ENCODE measurements around the gene PARD3B. TPM values are rescaled to one million over a fixed set of nuclear protein-coding genes. Genes with fewer than 3 reads are reported as not detected.
A peak's percentile ranks its signal among the peaks of the same experiment; 100 is the strongest.

PARD3B gene
- total and polyA plus RNA-seq, 2 of the 4 experiments (the other 2 are of a cell fraction), result 3.3 to 15.6 TPM

DNA sequence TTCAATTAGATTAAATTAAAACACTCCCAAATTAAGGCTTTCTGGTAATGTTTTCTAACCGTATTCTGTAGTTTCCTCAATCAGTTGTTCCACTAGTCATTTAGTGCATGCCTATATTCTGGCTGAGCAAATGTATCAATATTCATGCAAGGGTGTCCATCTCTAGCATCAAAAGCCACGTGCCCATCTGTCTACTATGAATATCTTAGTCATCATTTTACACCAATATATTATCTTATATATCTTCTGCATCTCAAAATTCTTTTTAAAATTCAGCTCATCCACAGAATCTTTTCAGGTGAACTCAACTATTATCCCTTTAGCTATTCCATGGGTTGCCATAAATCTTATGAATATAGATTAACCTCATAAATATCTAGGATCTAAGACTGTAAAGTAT, 488.2 kb downstream of the PARD3B start:
- Histone ChIP-seq H2BK120ac (ENCODE audit: low read depth, low read length) (no peak overlapping the region), H2AK9ac (replicated peaks; ENCODE audit: low read depth, low read length, poor library complexity) (no peak overlapping the region), H4K5ac (ENCODE audit: low read depth, low read length) (no peak overlapping the region), H3K9me3 (ENCODE audit: control insufficient read depth, insufficient read depth, low read length) (no peaks in the 10 kb centered on the region), H3K14ac (replicated peaks; ENCODE audit: low read depth, low read length) (no peak overlapping the region), H3K27me3 (ENCODE audit: control insufficient read depth, insufficient read depth, low read length) (no peaks in the 10 kb centered on the region), H3K9me1 (ENCODE audit: insufficient read depth, low read length) (no peaks in the 10 kb centered on the region), H2AK5ac (ENCODE audit: low read depth, low read length) (no peak overlapping the region), H3K27ac (ENCODE audit: insufficient read depth, low read length) (no peak overlapping the region), H2BK5ac (ENCODE audit: low read depth, low read length, poor library complexity, severe bottlenecking) (no peak overlapping the region), H3K56ac (ENCODE audit: extremely low read depth, insufficient read depth, low read length) (no peak overlapping the region), H2AFZ (replicated peaks; ENCODE audit: low read length, poor library complexity) (no peak overlapping the region), H3K79me1 (ENCODE audit: low read depth in 1 of 2, low read length in 2 of 2) (peaks cover 3 to 7% of the 10 kb centered on the region in 2 experiments; a peak in 2 of 4 replicates), H2BK15ac (ENCODE audit: low read depth, low read length) (no peak overlapping the region), H3K36me3 (ENCODE audit: control insufficient read depth, insufficient read depth, low read length) (no peaks in the 10 kb centered on the region), H4K8ac (ENCODE audit: low read depth in 2 of 2, low read length in 2 of 2) (no peak overlapping the region), H3K9ac (ENCODE audit: low read depth, low read length) (no peak overlapping the region), H3K23ac (ENCODE audit: low read depth, low read length) (no peak overlapping the region), H3K18ac (ENCODE audit: low read depth, low read length) (no peak overlapping the region), H3K4ac (ENCODE audit: low read depth, low read length) (no peak overlapping the region), H3K4me2 (ENCODE audit: low read depth, low read length) (no peak overlapping the region), H4K91ac (ENCODE audit: insufficient read depth, low read depth, low read length) (no peak overlapping the region), H3K4me1 (ENCODE audit: control insufficient read depth, insufficient read depth, low read length) (no peaks in the 10 kb centered on the region), H2BK20ac (ENCODE audit: low read depth, low read length) (no peak overlapping the region), H3K4me3 (ENCODE audit: insufficient read depth, low read depth, low read length) (no peak overlapping the region), H4K20me1 (ENCODE audit: insufficient read depth, low read length) (no peaks in the 10 kb centered on the region)
- ATAC-seq (ENCODE audit: low read depth) (no peak), DNase-seq (no peak)
- BruUV-seq (replicated peaks), result no TSS peak
- CTCF ChIA-PET, result interaction anchor here (1.0 kb wide), 1 partner anchor 18 kb away, joined by 3 read pairs; no protein-coding TSS in a partner anchor
- POLR2A ChIA-PET (ENCODE audit: unreplicated experiment), result interaction anchor here (0.6 kb wide), 1 partner anchor 15 kb away, joined by 3 read pairs; no protein-coding TSS in a partner anchor
- intact Hi-C loops (cut with micrococcal nuclease), result no loop called here
- dilution Hi-C loops (cut with HindIII; ENCODE audit: low sequenced_read_pairs, unreplicated experiment), result no loop called here
- in situ Hi-C loops (cut with MboI; ENCODE audit: low sequenced_read_pairs), result no loop called here
- WGBS, 2 experiments (ENCODE audit: extremely low coverage in 2 of 2, insufficient read length in 1 of 2), result no CpG with 5 or more reads among the region's 2 CpGs
- TF ChIP-seq SMC3 (IDR thresholded peaks at IDR 0.05; ENCODE audit: low read depth, low read length), result no peak
- 0 out of 2 replicates have a peak, but pooled peaks have one; percentile 15 for TF ChIP-seq MAFK (IDR thresholded peaks at IDR 0.05; ENCODE audit: low read depth, low read length)
